Measurements from ENCODE around the gene NPRL2.

GRCh38 chr3:50325497-50326181 is 24.9 kb downstream of the NPRL2 start:
- TF ChIP-seq ZNF878 (CRISPR knock-in tag; IDR thresholded peaks at IDR 0.05) (no peak), POLR2AphosphoS5 (IDR thresholded peaks at IDR 0.05; ENCODE audit: low read depth, low read length) (no peak), REST (IDR thresholded peaks at IDR 0.05; ENCODE audit: borderline replicate concordance in 1 of 2, low read depth in 1 of 2, low read length in 2 of 2) (no peak), HMG20A (CRISPR knock-in tag; IDR thresholded peaks at IDR 0.05; ENCODE audit: borderline replicate concordance) (no peak), PRDM10 (CRISPR knock-in tag; IDR thresholded peaks at IDR 0.05; ENCODE audit: low read depth) (no peak), ZNF12 (CRISPR knock-in tag; IDR thresholded peaks at IDR 0.05) (no peak), BRCA1 (CRISPR knock-in tag; IDR thresholded peaks at IDR 0.05) (no peak), TBL1XR1 (IDR thresholded peaks at IDR 0.05; ENCODE audit: borderline replicate concordance, low read length, partially characterized antibody) (no peak), ZKSCAN5 (CRISPR knock-in tag; IDR thresholded peaks at IDR 0.05) (no peak), CTCF (CRISPR knock-in tag; IDR thresholded peaks at IDR 0.05) (no peak)

All from HepG2 (cell line).